ENCODE data around the gene MAF.

MAF gene

DNA sequence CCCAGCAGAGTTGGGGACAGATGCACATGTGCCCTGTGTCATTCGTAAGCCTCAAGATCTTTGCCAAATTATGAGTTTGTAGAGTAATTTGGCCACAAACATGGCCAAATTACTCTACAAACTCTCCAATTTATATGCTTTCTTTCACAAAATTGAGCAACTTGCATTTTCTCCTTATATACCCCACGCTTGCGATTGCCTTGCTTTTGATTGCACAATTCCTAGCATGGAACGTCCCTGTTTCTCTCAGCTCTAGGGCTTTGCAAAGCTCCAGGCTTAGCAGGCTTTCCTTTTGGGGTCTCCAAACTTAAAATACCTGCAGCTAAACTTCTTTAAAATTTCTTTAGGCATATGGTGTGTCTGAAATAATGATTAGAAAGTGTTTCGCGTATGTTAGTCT lies 28.5 kb upstream of the MAF start:
- no peak overlapping the region for H3K4me3 ChIP-seq (ENCODE audit: low read depth, low read length)
- TF ChIP-seq, protein P1, sequence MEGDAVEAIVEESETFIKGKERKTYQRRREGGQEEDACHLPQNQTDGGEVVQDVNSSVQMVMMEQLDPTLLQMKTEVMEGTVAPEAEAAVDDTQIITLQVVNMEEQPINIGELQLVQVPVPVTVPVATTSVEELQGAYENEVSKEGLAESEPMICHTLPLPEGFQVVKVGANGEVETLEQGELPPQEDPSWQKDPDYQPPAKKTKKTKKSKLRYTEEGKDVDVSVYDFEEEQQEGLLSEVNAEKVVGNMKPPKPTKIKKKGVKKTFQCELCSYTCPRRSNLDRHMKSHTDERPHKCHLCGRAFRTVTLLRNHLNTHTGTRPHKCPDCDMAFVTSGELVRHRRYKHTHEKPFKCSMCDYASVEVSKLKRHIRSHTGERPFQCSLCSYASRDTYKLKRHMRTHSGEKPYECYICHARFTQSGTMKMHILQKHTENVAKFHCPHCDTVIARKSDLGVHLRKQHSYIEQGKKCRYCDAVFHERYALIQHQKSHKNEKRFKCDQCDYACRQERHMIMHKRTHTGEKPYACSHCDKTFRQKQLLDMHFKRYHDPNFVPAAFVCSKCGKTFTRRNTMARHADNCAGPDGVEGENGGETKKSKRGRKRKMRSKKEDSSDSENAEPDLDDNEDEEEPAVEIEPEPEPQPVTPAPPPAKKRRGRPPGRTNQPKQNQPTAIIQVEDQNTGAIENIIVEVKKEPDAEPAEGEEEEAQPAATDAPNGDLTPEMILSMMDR (IDR thresholded peaks at IDR 0.05; ENCODE audit: low read depth, low read length, missing control alignments) = no peak
- no peak for DNase-seq (ENCODE audit: low read depth)
- in situ Hi-C loops (cut with HindIII; ENCODE audit: low sequenced_read_pairs) = no loop called here

DNA sequence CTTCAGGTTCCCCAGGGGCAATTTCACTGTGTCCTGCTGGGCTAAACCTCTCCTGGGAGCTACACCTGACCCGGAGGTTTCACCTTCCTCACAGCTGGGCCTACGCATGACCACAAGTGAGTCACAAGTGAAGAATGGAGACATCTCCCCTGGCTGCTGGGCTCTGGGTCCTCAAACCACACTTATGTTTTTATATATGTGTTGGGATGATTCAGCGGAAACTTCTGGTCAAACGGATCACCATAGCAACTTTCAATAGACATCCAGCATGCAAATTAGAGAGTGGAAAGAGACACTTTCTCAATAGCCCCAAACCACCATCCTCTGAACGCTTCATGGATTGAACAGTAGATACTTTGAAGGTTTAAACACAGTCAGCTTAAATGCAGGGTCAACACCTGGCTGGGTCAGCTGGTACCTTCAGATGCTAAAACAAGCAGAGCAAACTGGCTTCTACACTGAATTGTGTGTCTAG lies 28.0 kb upstream of the MAF start:
- DNase-seq (ENCODE audit: low read depth) = peak; percentile 93
- TF ChIP-seq, protein P1 (IDR thresholded peaks at IDR 0.05; ENCODE audit: low read depth, low read length, missing control alignments) = no peak
- no peak overlapping the region for H3K4me3 ChIP-seq (ENCODE audit: low read depth, low read length)
- in situ Hi-C loops (cut with HindIII; ENCODE audit: low sequenced_read_pairs) = no loop called here

DNA sequence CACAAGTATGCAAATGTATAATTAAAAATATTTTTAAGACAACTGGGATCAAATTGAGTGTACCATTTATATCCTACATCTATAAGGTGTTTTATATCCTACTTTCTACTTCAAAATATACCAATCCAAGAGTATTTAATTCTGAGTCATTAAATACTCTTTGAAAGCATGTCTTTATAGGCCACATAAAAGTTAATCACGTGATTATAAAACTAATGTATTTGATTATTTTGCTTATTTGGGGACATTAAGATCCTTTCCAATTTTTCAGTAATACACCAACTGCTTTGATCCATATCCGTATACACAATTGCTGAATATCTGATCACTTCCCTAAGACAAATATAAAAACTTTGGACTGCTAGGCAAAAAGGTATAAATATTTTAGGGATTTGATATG lies 26.6 kb upstream of the MAF start:
- H3K4me3 ChIP-seq (ENCODE audit: low read depth, low read length) = no peak overlapping the region
- in situ Hi-C loops (cut with HindIII; ENCODE audit: low sequenced_read_pairs) = no loop called here
- no peak for DNase-seq (ENCODE audit: low read depth)
- TF ChIP-seq, protein P1 (IDR thresholded peaks at IDR 0.05; ENCODE audit: low read depth, low read length, missing control alignments) = no peak

DNA sequence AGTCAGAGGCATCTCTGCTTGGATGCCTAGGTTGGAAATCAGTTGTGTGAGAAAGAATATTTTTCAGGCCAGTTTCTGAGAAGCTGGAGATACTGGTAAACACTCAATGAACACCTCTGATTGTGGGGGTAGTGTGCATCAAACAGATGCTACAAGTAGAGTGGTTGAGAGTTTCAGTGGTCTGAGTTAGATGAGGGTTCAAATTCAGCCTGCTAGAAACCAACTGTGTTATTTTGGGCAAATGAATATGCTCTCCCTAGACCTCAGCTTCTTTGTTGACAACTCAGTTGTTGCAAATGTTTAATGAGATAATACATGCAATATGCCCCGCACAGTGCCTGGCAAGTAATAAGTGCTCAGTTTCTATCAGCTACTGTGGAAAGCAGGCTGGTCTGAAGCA lies 25.2 kb upstream of the MAF start:
- TF ChIP-seq, protein P1 (IDR thresholded peaks at IDR 0.05; ENCODE audit: low read depth, low read length, missing control alignments) = no peak
- in situ Hi-C loops (cut with HindIII; ENCODE audit: low sequenced_read_pairs) = no loop called here
- no peak for DNase-seq (ENCODE audit: low read depth)
- no peak overlapping the region for H3K4me3 ChIP-seq (ENCODE audit: low read depth, low read length)

DNA sequence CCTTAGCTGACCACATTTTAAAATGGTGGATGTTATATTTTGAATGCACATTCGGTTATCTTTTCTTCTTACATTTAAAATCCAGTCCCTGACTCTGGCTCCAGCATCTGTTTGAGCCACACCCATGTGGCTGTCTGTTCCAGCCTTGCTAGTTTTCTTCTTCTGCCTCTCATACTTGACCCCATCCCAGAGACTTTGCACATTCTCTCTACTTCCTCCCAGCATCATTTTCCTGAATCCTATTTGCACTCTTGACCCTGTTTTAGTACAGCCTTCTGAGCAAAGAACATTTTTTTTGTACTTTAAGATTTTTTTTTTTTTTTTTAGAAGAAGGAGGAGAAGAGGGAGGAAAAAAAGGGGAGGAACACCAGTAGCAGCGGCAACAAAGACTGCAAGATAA lies 23.3 kb upstream of the MAF start:
- no peak for DNase-seq (ENCODE audit: low read depth)
- in situ Hi-C loops (cut with HindIII; ENCODE audit: low sequenced_read_pairs) = no loop called here
- TF ChIP-seq, protein P1 (IDR thresholded peaks at IDR 0.05; ENCODE audit: low read depth, low read length, missing control alignments) = no peak
- no peak overlapping the region for H3K4me3 ChIP-seq (ENCODE audit: low read depth, low read length)

DNA sequence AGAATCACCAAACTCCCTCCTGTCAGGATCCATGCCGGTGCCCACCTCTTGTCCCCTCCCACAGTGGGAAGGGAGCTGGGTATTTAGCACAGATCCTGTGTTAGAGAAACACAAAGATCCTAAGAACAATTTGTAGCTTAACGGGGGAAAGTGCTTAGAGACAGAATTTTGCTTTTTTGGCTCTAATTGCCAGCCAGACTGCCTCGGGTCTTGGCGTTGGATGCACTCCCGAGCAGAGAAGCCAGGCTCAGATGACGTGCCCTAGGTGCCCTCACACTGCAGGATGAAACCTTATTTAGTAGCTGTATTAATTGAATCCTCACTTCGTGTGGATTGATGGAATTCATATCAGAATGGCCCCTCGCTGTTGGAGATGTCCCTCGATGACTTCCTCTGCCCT lies 22.5 kb upstream of the MAF start:
- DNase-seq (ENCODE audit: low read depth) = no peak
- in situ Hi-C loops (cut with HindIII; ENCODE audit: low sequenced_read_pairs) = no loop called here
- H3K4me3 ChIP-seq (ENCODE audit: low read depth, low read length) = no peak overlapping the region
- TF ChIP-seq, protein P1 (IDR thresholded peaks at IDR 0.05; ENCODE audit: low read depth, low read length, missing control alignments) = no peak

DNA sequence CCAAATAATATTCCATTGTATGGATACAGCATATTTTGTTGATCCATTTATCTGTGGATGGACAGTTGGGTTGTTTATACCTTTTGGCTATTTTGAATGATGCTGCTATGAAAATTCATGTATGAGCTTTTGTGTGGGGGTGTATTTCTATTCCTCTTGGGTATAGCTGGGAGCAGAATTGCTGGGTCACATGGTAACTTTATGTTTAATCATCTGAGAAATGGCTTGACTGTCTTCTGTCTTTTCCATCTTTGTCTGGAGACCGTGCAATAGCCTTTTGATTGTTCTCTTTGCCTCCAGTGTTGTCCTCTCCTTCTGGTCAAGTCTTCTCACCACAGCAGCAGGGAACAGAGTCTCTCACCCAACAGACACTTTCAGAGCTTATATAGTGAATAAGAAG lies 20.5 kb upstream of the MAF start:
- in situ Hi-C loops (cut with HindIII; ENCODE audit: low sequenced_read_pairs) = no loop called here
- TF ChIP-seq, protein P1 (IDR thresholded peaks at IDR 0.05; ENCODE audit: low read depth, low read length, missing control alignments) = no peak

More for the DNA sequence above, 20.5 kb upstream of the MAF start:
- no peak for DNase-seq (ENCODE audit: low read depth)
- H3K4me3 ChIP-seq (ENCODE audit: low read depth, low read length) = no peak overlapping the region
